Left lung (tissue), 10 donors: ENCODE measurements around the gene IP6K1. TPM values are rescaled to one million over a fixed set of nuclear protein-coding genes. Genes with fewer than 3 reads are reported as not detected.
A peak's percentile ranks its signal among the peaks of the same experiment; 100 is the strongest.

Source experiments
- ATAC-seq: fragments of 200-7000 bp; cut with Tn5 transposase; one replicate; pipeline ENCODE4 v1.9.1; 2020; ENCODE audit warnings: moderate library complexity
- DNase-seq, 4 donors: peaks; one replicate each; pipeline ENCODE4 v3.0.0-alpha.2; 2013 to 2020
- H3K27ac ChIP-seq, 2 donors: fragments of 200-600 bp; sonication (generic) in 1 of 2; one replicate each; pipeline versions ENCODE4 v1.5.0 to v1.8.0; 2020 to 2021
- H3K27me3 ChIP-seq, 2 donors: fragments of 200-600 bp; sonication (generic) in 1 of 2; one replicate each; pipeline versions ENCODE4 v1.5.0 to v1.8.0; 2020 to 2021
- H3K36me3 ChIP-seq, 2 donors: fragments of 200-600 bp; sonication (generic) in 1 of 2; one replicate each; pipeline versions ENCODE4 v1.5.0 to v1.8.0; 2020 to 2021
- H3K4me1 ChIP-seq, 2 donors: fragments of 200-600 bp; one replicate each; pipeline ENCODE4 v1.8.0; 2021
- H3K4me3 ChIP-seq, 2 donors: fragments of 200-600 bp; sonication (generic) in 1 of 2; one replicate each; pipeline versions ENCODE4 v1.5.0 to v1.8.0; 2020 to 2021; ENCODE audit warnings: mild to moderate bottlenecking in 1 of 2
- H3K9me3 ChIP-seq, 2 donors: fragments of 200-600 bp; sonication (generic) in 1 of 2; one replicate each; pipeline versions ENCODE4 v1.5.0 to v1.8.0; 2020 to 2021
- intact Hi-C, 2 donors: fragments of 100-400 bp; cut with DNase I; formaldehyde crosslinking; loops; one replicate each; pipeline versions ENCODE4 v1.11.2 to v1.14.2; 2022
- microRNA-seq, 2 donors: library from miRNA; unstranded; fragments of <30 nt; microRNA quantifications; one replicate each; pipeline ENCODE4, GENCODE V29; 2019
- polyA plus RNA-seq, 6 donors: library from polyadenylated mRNA; unstranded; fragments of 120-200 nt; gene quantifications; one replicate each; pipeline ENCODE4 v1.2.1, GENCODE V29; 2013; ENCODE audit not compliant: insufficient read length in 6 of 6
- total RNA-seq, 2 donors: library from RNA; stranded (reverse); fragmentation: NEBNext Ultra II Directional; extraction: Animal tissue kit (Norgen Biotek cat#: 25700); gene quantifications; one replicate each; pipeline ENCODE4 v1.2.1, GENCODE V29; 2021
- TF ChIP-seq, protein P1 (sequence below), 2 donors: fragments of 200-600 bp; sonication (generic) in 1 of 2; IDR thresholded peaks; one replicate each; pipeline versions ENCODE4 v1.5.0 to v1.8.0; 2021; ENCODE audit warnings: antibody characterized with exemption in 2 of 2
- donor health status: DM: no; HTN: yes; CAD: no.
- donor health status: DM: no; HTN: no; CAD: no.

IP6K1 gene
- total and polyA plus RNA-seq, 8 donors, result 31.8 to 51.2 (median 44.7) TPM

DNA sequence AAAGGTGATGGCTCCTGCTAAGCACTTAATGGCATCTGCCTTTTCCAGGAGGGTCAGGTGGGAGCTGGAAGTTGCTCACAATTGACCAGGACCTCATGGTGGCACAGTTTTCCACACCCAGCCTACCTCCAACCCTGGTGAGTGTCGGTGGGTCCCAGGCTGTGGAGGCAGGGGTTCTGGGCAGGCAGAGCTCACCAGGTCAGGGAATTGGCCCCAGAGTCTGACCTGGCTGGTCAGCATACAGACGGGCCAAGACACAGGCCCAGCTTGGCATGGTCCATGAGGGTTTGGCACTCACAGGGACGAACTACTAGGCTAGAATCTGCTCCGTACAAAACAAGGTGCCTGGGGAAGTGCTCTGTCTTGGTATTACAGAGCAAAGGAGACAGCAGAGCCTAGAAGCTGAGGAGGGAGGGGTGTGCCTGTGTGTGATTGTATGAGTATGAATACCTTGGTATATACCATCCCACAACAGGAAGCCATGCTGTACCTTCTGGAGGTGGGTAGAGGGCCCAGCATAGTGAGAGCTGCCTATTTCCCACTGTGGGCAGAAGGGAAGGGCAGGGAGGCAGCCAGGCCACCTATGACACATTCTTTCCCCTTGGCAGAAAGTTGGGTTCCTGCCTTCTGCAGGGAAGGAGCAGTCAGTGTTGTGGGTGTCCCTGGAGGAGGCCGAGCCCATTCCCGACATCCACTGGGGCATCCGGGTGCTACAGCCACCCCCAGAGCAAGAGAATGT is 105.7 kb downstream of the IP6K1 start:
- intact Hi-C loops, result no loop called here
- H3K27me3 ChIP-seq, result peaks cover 0 to 4% of the 10 kb centered on the region in 2 donors
- TF ChIP-seq, protein P1, sequence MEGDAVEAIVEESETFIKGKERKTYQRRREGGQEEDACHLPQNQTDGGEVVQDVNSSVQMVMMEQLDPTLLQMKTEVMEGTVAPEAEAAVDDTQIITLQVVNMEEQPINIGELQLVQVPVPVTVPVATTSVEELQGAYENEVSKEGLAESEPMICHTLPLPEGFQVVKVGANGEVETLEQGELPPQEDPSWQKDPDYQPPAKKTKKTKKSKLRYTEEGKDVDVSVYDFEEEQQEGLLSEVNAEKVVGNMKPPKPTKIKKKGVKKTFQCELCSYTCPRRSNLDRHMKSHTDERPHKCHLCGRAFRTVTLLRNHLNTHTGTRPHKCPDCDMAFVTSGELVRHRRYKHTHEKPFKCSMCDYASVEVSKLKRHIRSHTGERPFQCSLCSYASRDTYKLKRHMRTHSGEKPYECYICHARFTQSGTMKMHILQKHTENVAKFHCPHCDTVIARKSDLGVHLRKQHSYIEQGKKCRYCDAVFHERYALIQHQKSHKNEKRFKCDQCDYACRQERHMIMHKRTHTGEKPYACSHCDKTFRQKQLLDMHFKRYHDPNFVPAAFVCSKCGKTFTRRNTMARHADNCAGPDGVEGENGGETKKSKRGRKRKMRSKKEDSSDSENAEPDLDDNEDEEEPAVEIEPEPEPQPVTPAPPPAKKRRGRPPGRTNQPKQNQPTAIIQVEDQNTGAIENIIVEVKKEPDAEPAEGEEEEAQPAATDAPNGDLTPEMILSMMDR (IDR thresholded peaks at IDR 0.05), result no peak
- peaks cover 0 to 95% of the 10 kb centered on the region in 2 donors for H3K36me3 ChIP-seq
- no peak overlapping the region for H3K27ac ChIP-seq
- no peaks in the 10 kb centered on the region for H3K9me3 ChIP-seq
- no peak overlapping the region for H3K4me3 ChIP-seq
- ATAC-seq (no peak), DNase-seq (no peak)
- H3K4me1 ChIP-seq, result peaks cover 0 to 10% of the 10 kb centered on the region in 2 donors

DNA sequence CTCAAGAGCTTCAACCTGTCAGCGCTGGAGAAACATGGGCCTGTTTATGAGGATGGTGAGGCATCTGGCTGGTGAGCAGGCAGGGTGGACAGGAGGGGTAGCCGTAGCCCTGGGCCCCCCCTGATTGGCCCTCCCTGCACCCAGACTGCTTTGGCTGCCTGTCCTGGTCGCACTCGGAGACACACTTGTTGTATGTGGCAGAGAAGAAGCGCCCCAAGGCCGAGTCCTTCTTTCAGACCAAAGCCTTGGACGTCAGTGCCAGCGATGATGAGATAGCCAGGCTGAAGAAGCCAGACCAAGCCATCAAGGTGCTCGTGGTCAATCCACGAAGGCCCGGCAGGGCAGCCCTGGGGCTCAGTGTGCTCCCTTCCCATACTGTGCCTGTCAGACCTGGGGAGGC is 110.4 kb downstream of the IP6K1 start:
- no peak overlapping the region for H3K4me3 ChIP-seq
- H3K9me3 ChIP-seq, result no peaks in the 10 kb centered on the region
- no peaks in the 10 kb centered on the region for H3K27me3 ChIP-seq
- TF ChIP-seq, protein P1 (IDR thresholded peaks at IDR 0.05), result no peak
- H3K4me1 ChIP-seq, result peaks cover 7 to 32% of the 10 kb centered on the region in 2 donors
- intact Hi-C loops, result no loop called here
- peaks cover 0 to 54% of the 10 kb centered on the region in 2 donors for H3K36me3 ChIP-seq
- DNase-seq (peak in 1 of 4 donors; percentile 51), ATAC-seq (no peak)
- H3K27ac ChIP-seq, result no peak overlapping the region

DNA sequence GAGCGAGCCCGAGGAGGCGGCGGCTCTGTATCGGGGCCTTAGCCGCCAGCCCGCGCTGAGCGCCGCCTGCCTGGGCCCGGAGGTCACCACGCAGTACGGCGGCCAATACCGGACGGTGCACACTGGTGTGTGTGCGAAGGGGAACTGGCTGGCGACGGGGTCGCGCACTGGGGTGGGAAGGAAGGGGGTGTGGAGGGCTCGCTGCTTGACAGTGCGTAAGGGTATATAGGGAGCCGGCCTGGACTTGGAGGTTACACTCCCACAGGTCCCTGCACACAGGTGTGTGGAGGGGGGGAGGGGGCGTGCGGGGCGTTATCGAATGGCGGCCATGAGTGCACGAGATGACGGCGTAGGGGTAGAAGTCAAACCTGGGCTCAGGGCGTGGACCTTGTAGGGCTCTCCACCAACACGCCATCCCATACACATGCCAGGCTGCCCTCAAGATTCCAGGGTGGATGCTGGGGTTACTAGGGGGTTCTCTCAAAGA is 111.8 kb downstream of the IP6K1 start:
- Histone ChIP-seq H3K4me3 (peak overlapping the region; percentile 72 to 97), H3K27me3 (no peaks in the 10 kb centered on the region), H3K27ac (peak overlapping the region; percentile 86 to 97), H3K36me3 (peaks cover 0 to 41% of the 10 kb centered on the region in 2 donors), H3K4me1 (peaks cover 7 to 32% of the 10 kb centered on the region in 2 donors), H3K9me3 (no peaks in the 10 kb centered on the region)
- TF ChIP-seq, protein P1 (IDR thresholded peaks at IDR 0.05), result no peak
- intact Hi-C loops, result loop anchor here in 1 of 2 donors (5.0 kb wide), 1 partner anchor 137 kb away; no protein-coding TSS in a partner anchor
- peak; percentile 25 for ATAC-seq
- DNase-seq, result no peak

Small RNA genes lying within 50 kb of the gene (microRNA-seq; reads per million reads assigned to microRNA genes)
- 0.50 to 0.82 reads per million in 2 donors for gene MIR5193

Other genes with a start within 250 kb of the IP6K1 start
- gene BSN, start 232.1 kb downstream of the IP6K1 start, total RNA-seq, result under 1 TPM; 0.26 to 0.44 TPM
- gene BSN, start 232.1 kb downstream of the IP6K1 start, polyA plus RNA-seq, result 1 to 10 TPM in 2 of 6 donors, under 1 TPM in 4; 0.67 to 1.1 (median 0.94) TPM
- gene APEH, start 112.2 kb downstream of the IP6K1 start, total RNA-seq, result 100 to 1,000 TPM; 121 to 122 TPM
- 100 to 1,000 TPM in 3 of 6 donors, 10 to 100 TPM in 3; 88.6 to 108 (median 99.8) TPM for gene APEH, start 112.2 kb downstream of the IP6K1 start, polyA plus RNA-seq
- gene MST1, start 97.1 kb downstream of the IP6K1 start, total RNA-seq, result 10 to 100 TPM; 12.5 to 19.1 TPM
- gene MST1, start 97.1 kb downstream of the IP6K1 start, polyA plus RNA-seq, result 10 to 100 TPM; 31.0 to 59.7 (median 39.8) TPM
- 10 to 100 TPM; 40.9 to 45.0 TPM for gene RNF123, start 97.0 kb downstream of the IP6K1 start, total RNA-seq
- 10 to 100 TPM; 21.8 to 33.1 (median 30.4) TPM for gene RNF123, start 97.0 kb downstream of the IP6K1 start, polyA plus RNA-seq
- under 1 TPM in 1 of 2 donors, not detected in 1; 0.47 TPM for gene AMIGO3, start 66.9 kb downstream of the IP6K1 start, total RNA-seq
- 1 to 10 TPM in 5 of 6 donors, under 1 TPM in 1; 0.54 to 2.4 (median 1.9) TPM for gene AMIGO3, start 66.9 kb downstream of the IP6K1 start, polyA plus RNA-seq
- gene GMPPB, start 62.6 kb downstream of the IP6K1 start, total RNA-seq, result 10 to 100 TPM; 41.0 to 69.5 TPM
- 10 to 100 TPM; 11.0 to 19.8 (median 12.6) TPM for gene GMPPB, start 62.6 kb downstream of the IP6K1 start, polyA plus RNA-seq
- 1 to 10 TPM in 1 of 2 donors, under 1 TPM in 1; 0.20 to 6.1 TPM for gene CDHR4, start 13.3 kb upstream of the IP6K1 start, total RNA-seq
- gene CDHR4, start 13.3 kb upstream of the IP6K1 start, polyA plus RNA-seq, result 1 to 10 TPM in 5 of 6 donors, under 1 TPM in 1; 0.56 to 6.5 (median 3.8) TPM
- gene INKA1, start 16.7 kb upstream of the IP6K1 start, total RNA-seq, result 1 to 10 TPM; 3.7 to 6.3 TPM
- 10 to 100 TPM; 10.4 to 18.9 (median 15.8) TPM for gene INKA1, start 16.7 kb upstream of the IP6K1 start, polyA plus RNA-seq
- 100 to 1,000 TPM in 1 of 2 donors, 10 to 100 TPM in 1; 97.4 to 121 TPM for gene UBA7, start 27.4 kb upstream of the IP6K1 start, total RNA-seq
- 10 to 100 TPM; 60.9 to 97.6 (median 75.9) TPM for gene UBA7, start 27.4 kb upstream of the IP6K1 start, polyA plus RNA-seq
- gene TRAIP, start 70.0 kb upstream of the IP6K1 start, total RNA-seq, result 1 to 10 TPM; 2.4 to 2.5 TPM
- 10 to 100 TPM; 10.1 to 15.1 (median 12.9) TPM for gene TRAIP, start 70.0 kb upstream of the IP6K1 start, polyA plus RNA-seq
- not detected for gene CAMKV, start 83.4 kb upstream of the IP6K1 start, total RNA-seq
- gene CAMKV, start 83.4 kb upstream of the IP6K1 start, polyA plus RNA-seq, result under 1 TPM in 3 of 6 donors, not detected in 3; 0.14 to 0.21 (median 0.14) TPM
- gene MST1R, start 117.3 kb upstream of the IP6K1 start, total RNA-seq, result 10 to 100 TPM; 51.1 to 54.7 TPM
- 10 to 100 TPM in 1 of 6 donors, 1 to 10 TPM in 5; 6.0 to 10.0 (median 7.9) TPM for gene MST1R, start 117.3 kb upstream of the IP6K1 start, polyA plus RNA-seq
- 10 to 100 TPM; 13.9 to 15.6 TPM for gene MON1A, start 143.3 kb upstream of the IP6K1 start, total RNA-seq
- 10 to 100 TPM in 5 of 6 donors, 1 to 10 TPM in 1; 8.5 to 15.0 (median 11.8) TPM for gene MON1A, start 143.3 kb upstream of the IP6K1 start, polyA plus RNA-seq
- gene RBM6, start 153.6 kb upstream of the IP6K1 start, total RNA-seq, result 10 to 100 TPM; 59.6 to 86.3 TPM
- gene RBM6, start 153.6 kb upstream of the IP6K1 start, polyA plus RNA-seq, result 100 to 1,000 TPM; 142 to 232 (median 186) TPM